HUES48 (cell line): Measurements from ENCODE around the gene C6orf89.

ENCODE experiments used
- H3K27ac ChIP-seq: one replicate; pipeline ENCODE4 v1.7.0; 2013; ENCODE audit warnings: low read depth, low read length, inconsistent platforms
- H3K27me3 ChIP-seq: 2 replicates; pipeline ENCODE4 v1.6.1; 2013; ENCODE audit warnings: mild to moderate bottlenecking, low read length; ENCODE audit not compliant: control insufficient read depth, insufficient read depth
- H3K36me3 ChIP-seq: 2 replicates; pipeline ENCODE4 v1.6.1; 2013; ENCODE audit warnings: low read length; ENCODE audit not compliant: control insufficient read depth, insufficient read depth
- H3K4me1 ChIP-seq: 2 replicates; pipeline ENCODE4 v1.6.1; 2013; ENCODE audit warnings: mild to moderate bottlenecking, low read length; ENCODE audit not compliant: control insufficient read depth, insufficient read depth
- H3K4me3 ChIP-seq: 2 replicates; pipeline ENCODE4 v1.5.1; 2013; ENCODE audit warnings: mild to moderate bottlenecking, low read depth, low read length
- H3K9ac ChIP-seq: 2 replicates; pipeline ENCODE4 v1.6.1; 2013; ENCODE audit warnings: mild to moderate bottlenecking, low read depth, low read length, moderate library complexity
- H3K9me3 ChIP-seq: 2 replicates; pipeline ENCODE4 v1.6.1; 2013; ENCODE audit warnings: low read length; ENCODE audit not compliant: control insufficient read depth, insufficient read depth

The C6orf89 gene

GRCh38 chr6:36871686-36872085, 14.1 kb upstream of the C6orf89 start:
- no peak overlapping the region for H3K27ac ChIP-seq
- H3K36me3 ChIP-seq = peaks cover 61% of the 10 kb centered on the region
- H3K4me1 ChIP-seq = peaks cover 6% of the 10 kb centered on the region; the same call in 1 of the 2 replicates
- H3K4me3 ChIP-seq = no peak overlapping the region
- H3K27me3 ChIP-seq = no peaks in the 10 kb centered on the region
- H3K9me3 ChIP-seq = no peaks in the 10 kb centered on the region
- no peak overlapping the region for H3K9ac ChIP-seq

GRCh38 chr6:36873115-36873514, 12.6 kb upstream of the C6orf89 start:
- Histone ChIP-seq H3K4me3 (peak overlapping the region; percentile 100; the same call in 1 of the 2 replicates), H3K27me3 (no peaks in the 10 kb centered on the region), H3K27ac (no peak overlapping the region), H3K4me1 (peaks cover 6% of the 10 kb centered on the region; the same call in 1 of the 2 replicates), H3K9me3 (no peaks in the 10 kb centered on the region), H3K9ac (no peak overlapping the region), H3K36me3 (peaks cover 46% of the 10 kb centered on the region)

GRCh38 chr6:36873612-36874442, 11.9 kb upstream of the C6orf89 start:
- H3K4me1 ChIP-seq = peaks cover 6% of the 10 kb centered on the region; the same call in 1 of the 2 replicates
- H3K9ac ChIP-seq = peak overlapping the region; percentile 100
- peak overlapping the region; percentile 98 for H3K27ac ChIP-seq
- peaks cover 39% of the 10 kb centered on the region for H3K36me3 ChIP-seq
- H3K27me3 ChIP-seq = no peaks in the 10 kb centered on the region
- H3K9me3 ChIP-seq = no peaks in the 10 kb centered on the region
- peak overlapping the region; percentile 100 for H3K4me3 ChIP-seq

GRCh38 chr6:36874443-36875249, 11.1 kb upstream of the C6orf89 start, which contains the start of gene PPIL1:
Gene PPIL1, minus strand, starts transcription at chr6:36874803. Its CDS starts 31 bp downstream, at chr6:36874772.
- peaks cover 31% of the 10 kb centered on the region for H3K36me3 ChIP-seq
- peak within 1 kb of the TSS; percentile 100 for H3K9ac ChIP-seq
- peak within 1 kb of the TSS; percentile 100 for H3K4me3 ChIP-seq
- H3K27me3 ChIP-seq = no peaks in the 10 kb centered on the region
- H3K4me1 ChIP-seq = peaks cover 6% of the 10 kb centered on the region; the same call in 1 of the 2 replicates
- no peaks in the 10 kb centered on the region for H3K9me3 ChIP-seq
- peak within 1 kb of the TSS; percentile 98 for H3K27ac ChIP-seq

GRCh38 chr6:36875250-36875633, 10.5 kb upstream of the C6orf89 start:
- peak overlapping the region; percentile 100 for H3K4me3 ChIP-seq
- no peaks in the 10 kb centered on the region for H3K27me3 ChIP-seq
- no peaks in the 10 kb centered on the region for H3K9me3 ChIP-seq
- peak overlapping the region; percentile 98 for H3K27ac ChIP-seq
- peaks cover 6% of the 10 kb centered on the region; the same call in 1 of the 2 replicates for H3K4me1 ChIP-seq
- peak overlapping the region; percentile 100 for H3K9ac ChIP-seq
- peaks cover 25% of the 10 kb centered on the region for H3K36me3 ChIP-seq

GRCh38 chr6:36884610-36885009, 1.1 kb upstream of the C6orf89 start:
- H3K9ac ChIP-seq = no peak overlapping the region
- no peak overlapping the region for H3K4me3 ChIP-seq
- H3K36me3 ChIP-seq = no peaks in the 10 kb centered on the region
- peaks cover 5% of the 10 kb centered on the region; the same call in 1 of the 2 replicates for H3K9me3 ChIP-seq
- H3K4me1 ChIP-seq = peaks cover 5% of the 10 kb centered on the region; the same call in 1 of the 2 replicates
- no peaks in the 10 kb centered on the region for H3K27me3 ChIP-seq
- no peak overlapping the region for H3K27ac ChIP-seq

- Histone ChIP-seq H3K9ac (no peak overlapping the region), H3K4me1 (peaks cover 5% of the 10 kb centered on the region; the same call in 1 of the 2 replicates), H3K36me3 (no peaks in the 10 kb centered on the region), H3K9me3 (no peaks in the 10 kb centered on the region), H3K27me3 (no peaks in the 10 kb centered on the region), H3K27ac (no peak overlapping the region), H3K4me3 (peak overlapping the region; percentile 73; the same call in 1 of the 2 replicates)
These were observed 1.3 kb downstream of the C6orf89 start for GRCh38 chr6:36886950-36887618.

- Histone ChIP-seq H3K4me1 (peaks cover 5% of the 10 kb centered on the region; the same call in 1 of the 2 replicates), H3K9ac (no peak overlapping the region), H3K36me3 (no peaks in the 10 kb centered on the region), H3K9me3 (no peaks in the 10 kb centered on the region), H3K27me3 (no peaks in the 10 kb centered on the region), H3K27ac (no peak overlapping the region), H3K4me3 (no peak overlapping the region)
These were observed 2.4 kb downstream of the C6orf89 start for GRCh38 chr6:36888115-36888643.

- peaks cover 5% of the 10 kb centered on the region; the same call in 1 of the 2 replicates for H3K4me1 ChIP-seq
- H3K27ac ChIP-seq = no peak overlapping the region
- H3K4me3 ChIP-seq = no peak overlapping the region
- no peaks in the 10 kb centered on the region for H3K9me3 ChIP-seq
- no peak overlapping the region for H3K9ac ChIP-seq
- H3K27me3 ChIP-seq = no peaks in the 10 kb centered on the region
- H3K36me3 ChIP-seq = no peaks in the 10 kb centered on the region
These were observed 3.1 kb downstream of the C6orf89 start for GRCh38 chr6:36888654-36889481.
